AG04450 (cell line): ENCODE results near the gene ITGAL. TPM values are rescaled to one million over a fixed set of nuclear protein-coding genes. Genes with fewer than 3 reads are reported as not detected.

ENCODE experiments used
- CTCF ChIA-PET: fragments of 300-600, 350-600 bp; formaldehyde crosslinking; extraction: SDS; loops from one replicate; lab custom pipeline; 2022; ENCODE audit warnings: antibody characterized with exemption, inconsistent platforms; lab: Charles Lee
- POLR2A ChIA-PET: fragments of 350-600 bp; formaldehyde crosslinking; extraction: SDS; loops from one replicate; lab custom pipeline; 2021; ENCODE audit warnings: antibody characterized with exemption, inconsistent platforms; lab: Yijun Ruan, JAX
- DNase-seq: peaks from one replicate; pipeline ENCODE4 v3.0.0-alpha.2; 2011; ENCODE audit warnings: low read depth, low spot score
- H3K27ac ChIP-seq: one replicate; pipeline ENCODE4 v1.5.1; 2012; ENCODE audit warnings: low read depth, low read length, control low read depth
- H3K27me3 ChIP-seq: one replicate; pipeline ENCODE4 v1.6.0; 2012; ENCODE audit warnings: low read length; ENCODE audit not compliant: control insufficient read depth, insufficient read depth
- H3K4me3 ChIP-seq: 2 replicates; pipeline ENCODE4 v1.5.1; 2011; ENCODE audit warnings: mild to moderate bottlenecking, low read depth, low read length, control low read depth
- H3K9me3 ChIP-seq: 2 replicates; pipeline ENCODE4 v1.5.1; 2012; ENCODE audit warnings: low read length; ENCODE audit not compliant: control insufficient read depth, insufficient read depth
- CTCF ChIP-seq: IDR thresholded peaks from 2 replicates; pipeline ENCODE4 v1.5.1; 2011; ENCODE audit warnings: low read depth, low read length, control low read depth, inconsistent platforms
- polyA plus RNA-seq: library from polyadenylated mRNA; depleted of rRNA; stranded (reverse); fragments of >200 nt; gene quantifications from 2 replicates; pipeline ENCODE4 v1.2.3, GENCODE V29; 2011

Gene ITGAL
- polyA plus RNA-seq, 1 experiment: not detected

GRCh38 chr16:30503403-30504296, 31.1 kb downstream of the ITGAL start:
- peaks cover 16% of the 10 kb centered on the region for H3K27me3 ChIP-seq
- no peaks in the 10 kb centered on the region for H3K9me3 ChIP-seq
- no peak overlapping the region for H3K27ac ChIP-seq
- TF ChIP-seq CTCF: no peak
- no peak for DNase-seq
- no peak overlapping the region for H3K4me3 ChIP-seq
- POLR2A ChIA-PET: no interaction called here
- CTCF ChIA-PET: no interaction called here

GRCh38 chr16:30509081-30509765, 36.7 kb downstream of the ITGAL start:
- DNase-seq: no peak
- Histone ChIP-seq H3K4me3 (no peak overlapping the region), H3K9me3 (no peaks in the 10 kb centered on the region), H3K27me3 (peaks cover 16% of the 10 kb centered on the region), H3K27ac (no peak overlapping the region)
- CTCF ChIA-PET: interaction anchor here (0.6 to 0.7 kb wide), 3 partner anchors 11 to 67 kb away, joined by 3 to 5 read pairs (median 5); no protein-coding TSS in a partner anchor
- no peak for TF ChIP-seq CTCF
- POLR2A ChIA-PET: no interaction called here

- Histone ChIP-seq H3K27me3 (peaks cover 11% of the 10 kb centered on the region), H3K27ac (no peak overlapping the region), H3K4me3 (no peak overlapping the region), H3K9me3 (no peaks in the 10 kb centered on the region)
- ChIA-PET POLR2A (no interaction called here), CTCF (interaction anchor here (1.0 kb wide), 1 partner anchor 61 kb away, joined by 3 read pairs; no protein-coding TSS in a partner anchor)
- DNase-seq: no peak
- TF ChIP-seq CTCF: no peak
Measured at GRCh38 chr16:30510376-30510938, 37.9 kb downstream of the ITGAL start.

GRCh38 chr16:30511509-30511908, 39.0 kb downstream of the ITGAL start:
- no peak for DNase-seq
- TF ChIP-seq CTCF: no peak
- ChIA-PET POLR2A (no interaction called here), CTCF (interaction anchor here (1.0 kb wide), 1 partner anchor 62 kb away, joined by 3 read pairs; no protein-coding TSS in a partner anchor)
- Histone ChIP-seq H3K4me3 (no peak overlapping the region), H3K27ac (no peak overlapping the region), H3K9me3 (no peaks in the 10 kb centered on the region), H3K27me3 (peaks cover 12% of the 10 kb centered on the region)
